Heart left ventricle (tissue), 16 donors: Measurements from ENCODE around the gene ADGRL3. TPM values are rescaled to one million over a fixed set of nuclear protein-coding genes. Genes with fewer than 3 reads are reported as not detected.

Source experiments
- ATAC-seq, 4 donors: fragments of 200-7000 bp; cut with Tn5 transposase; one replicate each; pipeline ENCODE4 v1.9.1; 2020 to 2022; ENCODE audit warnings: moderate library complexity in 4 of 4, mild to moderate bottlenecking in 3 of 4, moderate number of reproducible peaks in 1 of 4
- DNase-seq, 5 donors: peaks; one replicate each; pipeline ENCODE4 v3.0.0-alpha.2; 2020
- H3K27ac ChIP-seq, 12 donors: fragments of 200-600 bp; sonication (generic) in 4 of 12; one replicate each; pipeline versions ENCODE4 v1.5.0 to v1.8.0; 2016 to 2022; ENCODE audit warnings: mild to moderate bottlenecking in 2 of 12
- H3K27me3 ChIP-seq, 9 donors: fragments of 200-600 bp; sonication (generic) in 2 of 9; one replicate each; pipeline versions ENCODE4 v1.5.1 to v1.8.0; 2016 to 2022; ENCODE audit warnings: mild to moderate bottlenecking in 3 of 9
- H3K36me3 ChIP-seq, 9 donors: fragments of 200-600 bp; sonication (generic) in 2 of 9; one replicate each; pipeline versions ENCODE4 v1.5.0 to v1.8.0; 2018 to 2022; ENCODE audit warnings: mild to moderate bottlenecking in 2 of 9
- H3K4me1 ChIP-seq, 12 donors: fragments of 200-600 bp; sonication (generic) in 4 of 12; one replicate each; pipeline versions ENCODE4 v1.5.0 to v1.8.0; 2016 to 2022; ENCODE audit warnings: mild to moderate bottlenecking in 3 of 12
- H3K4me3 ChIP-seq, 12 donors: fragments of 200-600 bp; sonication (generic) in 4 of 12; one replicate each; pipeline versions ENCODE4 v1.5.0 to v1.8.0; 2017 to 2022; ENCODE audit warnings: mild to moderate bottlenecking in 9 of 12, moderate library complexity in 4 of 12
- H3K9me3 ChIP-seq, 12 donors: fragments of 200-600 bp; sonication (generic) in 4 of 12; one replicate each; pipeline versions ENCODE4 v1.5.0 to v1.8.0; 2016 to 2022; ENCODE audit warnings: mild to moderate bottlenecking in 1 of 12
- POLR2A ChIP-seq, 2 donors: fragments of 450-650 bp; IDR thresholded peaks; one replicate each; pipeline ENCODE4 v1.6.1; 2017; ENCODE audit warnings: antibody characterized with exemption in 2 of 2, mild to moderate bottlenecking in 2 of 2, moderate library complexity in 2 of 2
- WGBS, 4 donors: extraction: QIAGEN DNeasy Blood & Tissue Kit in 2 of 4; methylation state at CpG; one replicate each; pipeline versions ENCODE4 v1.1.5 to v1.1.7; 2013 to 2018; 5-methylcytosine and 5-hydroxymethylcytosine counted together
- intact Hi-C, 10 donors: fragments of 100-400 bp; cut with DNase I; formaldehyde crosslinking; loops; one replicate each; pipeline versions ENCODE4 v1.11.1 to v1.14.2; 2022
- polyA plus RNA-seq, 2 donors: library from polyadenylated mRNA; stranded (reverse); fragments of 200-250 nt; gene quantifications; one replicate each; pipeline ENCODE4 v1.2.3, GENCODE V29; 2013
- total RNA-seq, 9 donors: library from RNA; depleted of rRNA in 2 of 9; stranded (reverse); fragments of >200 nt in 2 of 9; fragmentation: NEBNext Ultra II Directional in 3 of 9; extraction: Animal tissue kit (Norgen Biotek cat#: 25700) in 3 of 9; gene quantifications; one replicate each; pipeline versions ENCODE4 v1.1.0 to v1.2.4, GENCODE V29; 2016 to 2023
- TF ChIP-seq, protein P1 (sequence below), 12 donors: fragments of 200-600 bp; sonication (generic) in 4 of 12; IDR thresholded peaks; one replicate each; pipeline versions ENCODE4 v1.5.0 to v1.8.0; 2018 to 2022; ENCODE audit warnings: antibody characterized with exemption in 12 of 12, mild to moderate bottlenecking in 5 of 12
- donor health status: ischemic (EF 13 %, LVEDD 7.1; RV severe dilation, severe dysfunction).
- donor health status: healthy with polysubstance abuse.
- donor health status: DM: no; HTN: yes; CAD: no.
- donor health status: DM: no; HTN: no; CAD: no.
- donor health status: ischemic (EF 25% LVEDD 6.9; RV normal size, moderate dysfunction).
- donor health status: ischemic (EF 25% LVEDD 5.7; RV mildly dilated, moderate dysfunction).
- donor health status: healthy.
- donor health status: DM: yes; HTN: yes; CAD: no.
- donor health status: ischemic (EF 35%, LVEDD 5.7; RV mildly dilated, moderate dysfunction).
- donor health status: nonischemic (EF 11% LVEDD 7.7; RV severe dilation, severe dysfunction).
- donor health status: DM: yes; HTN: yes; CAD: no.
- donor health status: PGD.
- donor health status: ischemic (EF 29% LVEDD 5.4; RV normal size, mild dysfunction).
- donor health status: nonischemic (EF 23%, LVEDD 6.1; RV moderate dilation, normal function).

ADGRL3 gene
- total and polyA plus RNA-seq, 11 donors: 0.84 to 24.4 (median 7.6) TPM

DNA sequence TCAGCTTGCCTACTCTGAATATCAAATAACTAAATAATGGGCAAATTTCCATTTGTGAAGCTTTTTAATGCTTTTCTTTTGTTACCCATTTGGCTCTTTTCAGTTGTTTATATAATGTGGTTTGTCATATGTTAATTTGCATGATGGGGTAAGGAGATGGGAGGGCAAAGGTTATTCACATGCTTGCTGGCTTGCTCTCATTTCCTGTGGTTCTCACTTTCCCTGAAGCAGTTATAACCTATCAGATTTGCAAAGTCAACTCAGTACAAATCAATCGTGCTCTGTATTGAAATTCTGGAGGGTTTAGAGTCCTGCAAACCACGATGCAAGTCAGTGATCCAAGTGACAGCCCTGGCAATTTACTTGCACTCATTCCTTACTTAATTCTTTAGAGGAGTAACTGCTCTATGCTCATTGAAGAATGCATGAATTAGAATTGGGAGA, 711.2 kb downstream of the ADGRL3 start:
- no peaks in the 10 kb centered on the region for H3K9me3 ChIP-seq
- intact Hi-C loops: no loop called here
- DNase-seq (no peak), ATAC-seq (no peak)
- 39 to 54% (median 44%) methylated on average over 2 of the region's 2 CpGs for WGBS, 4 donors
- no peaks in the 10 kb centered on the region for H3K4me1 ChIP-seq
- no peaks in the 10 kb centered on the region for H3K27me3 ChIP-seq
- H3K4me3 ChIP-seq: no peak overlapping the region
- TF ChIP-seq POLR2A (IDR thresholded peaks at IDR 0.05): no peak
- TF ChIP-seq, protein P1, sequence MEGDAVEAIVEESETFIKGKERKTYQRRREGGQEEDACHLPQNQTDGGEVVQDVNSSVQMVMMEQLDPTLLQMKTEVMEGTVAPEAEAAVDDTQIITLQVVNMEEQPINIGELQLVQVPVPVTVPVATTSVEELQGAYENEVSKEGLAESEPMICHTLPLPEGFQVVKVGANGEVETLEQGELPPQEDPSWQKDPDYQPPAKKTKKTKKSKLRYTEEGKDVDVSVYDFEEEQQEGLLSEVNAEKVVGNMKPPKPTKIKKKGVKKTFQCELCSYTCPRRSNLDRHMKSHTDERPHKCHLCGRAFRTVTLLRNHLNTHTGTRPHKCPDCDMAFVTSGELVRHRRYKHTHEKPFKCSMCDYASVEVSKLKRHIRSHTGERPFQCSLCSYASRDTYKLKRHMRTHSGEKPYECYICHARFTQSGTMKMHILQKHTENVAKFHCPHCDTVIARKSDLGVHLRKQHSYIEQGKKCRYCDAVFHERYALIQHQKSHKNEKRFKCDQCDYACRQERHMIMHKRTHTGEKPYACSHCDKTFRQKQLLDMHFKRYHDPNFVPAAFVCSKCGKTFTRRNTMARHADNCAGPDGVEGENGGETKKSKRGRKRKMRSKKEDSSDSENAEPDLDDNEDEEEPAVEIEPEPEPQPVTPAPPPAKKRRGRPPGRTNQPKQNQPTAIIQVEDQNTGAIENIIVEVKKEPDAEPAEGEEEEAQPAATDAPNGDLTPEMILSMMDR (IDR thresholded peaks at IDR 0.05): no peak
- no peaks in the 10 kb centered on the region for H3K36me3 ChIP-seq
- H3K27ac ChIP-seq: no peak overlapping the region

DNA sequence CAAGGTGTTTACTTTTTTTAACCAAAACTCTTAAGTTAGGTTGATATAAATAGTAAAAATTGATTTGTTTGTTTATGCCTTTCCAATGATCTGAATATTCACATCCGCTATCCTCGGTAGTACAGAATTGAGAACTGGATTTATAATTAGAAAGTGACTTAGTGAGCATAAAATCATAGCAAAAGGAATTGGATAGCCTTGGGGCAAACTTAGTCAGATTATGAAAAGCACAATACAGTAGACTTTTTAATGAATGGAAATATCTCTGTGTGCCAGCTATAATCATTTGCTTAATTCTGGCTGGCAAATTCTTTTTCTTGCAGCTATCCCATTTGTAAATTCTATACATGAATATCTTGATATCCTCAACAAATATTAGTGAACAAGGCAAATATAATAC, 713.5 kb downstream of the ADGRL3 start:
- Histone ChIP-seq H3K9me3 (no peaks in the 10 kb centered on the region), H3K27ac (no peak overlapping the region), H3K4me1 (no peaks in the 10 kb centered on the region), H3K36me3 (no peaks in the 10 kb centered on the region), H3K4me3 (no peak overlapping the region), H3K27me3 (no peaks in the 10 kb centered on the region)
- WGBS, 4 donors: 82 to 93% (median 88%) methylated on average over 2 of the region's 2 CpGs
- DNase-seq (no peak), ATAC-seq (no peak)
- intact Hi-C loops: no loop called here
- no peak for TF ChIP-seq POLR2A (IDR thresholded peaks at IDR 0.05)
- TF ChIP-seq, protein P1 (IDR thresholded peaks at IDR 0.05): no peak

DNA sequence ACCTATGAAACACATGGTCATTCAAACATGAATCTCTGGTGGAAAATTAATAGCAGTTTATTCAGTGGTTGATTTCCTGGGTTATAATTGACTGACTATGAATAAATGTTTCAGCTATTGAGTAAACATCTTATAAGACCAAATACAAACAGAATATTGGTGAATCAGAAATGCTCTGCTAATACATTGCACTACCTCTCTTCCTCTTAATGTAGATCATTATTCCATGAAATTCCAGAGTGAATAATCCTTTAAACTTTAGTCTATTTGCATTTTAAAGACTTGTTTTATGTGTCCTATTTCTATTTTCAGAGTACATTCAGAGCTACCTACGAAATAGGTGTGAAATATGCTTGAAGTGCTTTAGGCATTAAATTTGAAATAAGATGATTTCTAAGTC, 715.4 kb downstream of the ADGRL3 start:
- TF ChIP-seq POLR2A (IDR thresholded peaks at IDR 0.05): no peak
- TF ChIP-seq, protein P1 (IDR thresholded peaks at IDR 0.05): no peak
- DNase-seq (no peak), ATAC-seq (no peak)
- H3K4me1 ChIP-seq: no peaks in the 10 kb centered on the region
- H3K27me3 ChIP-seq: no peaks in the 10 kb centered on the region
- H3K27ac ChIP-seq: no peak overlapping the region
- H3K4me3 ChIP-seq: no peak overlapping the region
- no peaks in the 10 kb centered on the region for H3K9me3 ChIP-seq
- intact Hi-C loops: no loop called here
- H3K36me3 ChIP-seq: no peaks in the 10 kb centered on the region
- 77 to 90% (median 80%) methylated on average over 1 of the region's 1 CpG for WGBS, 4 donors

DNA sequence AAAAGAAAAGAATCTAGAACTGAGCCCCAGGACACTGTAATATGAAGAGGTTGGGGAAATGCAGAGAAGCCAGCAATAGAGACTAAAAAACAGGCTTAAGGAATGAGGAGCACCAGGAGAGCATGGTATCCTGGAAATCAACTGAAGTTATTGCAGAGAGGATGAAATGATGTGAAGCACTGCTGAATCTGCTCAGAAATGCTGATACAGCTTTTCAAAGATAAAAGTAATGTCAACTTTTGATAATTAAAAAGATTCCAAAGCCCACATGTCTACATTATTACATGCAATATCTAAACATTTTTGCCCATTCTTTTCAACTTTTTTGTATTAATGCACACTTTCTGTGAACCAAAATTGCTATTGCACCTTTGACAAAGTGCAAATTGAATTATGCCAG, 718.4 kb downstream of the ADGRL3 start:
- H3K27me3 ChIP-seq: no peaks in the 10 kb centered on the region
- H3K4me3 ChIP-seq: no peak overlapping the region
- no peaks in the 10 kb centered on the region for H3K9me3 ChIP-seq
- no peak for DNase-seq
- intact Hi-C loops: no loop called here
- no peak for ATAC-seq
- TF ChIP-seq POLR2A (IDR thresholded peaks at IDR 0.05): no peak
- TF ChIP-seq, protein P1 (IDR thresholded peaks at IDR 0.05): no peak
- H3K36me3 ChIP-seq: no peaks in the 10 kb centered on the region
- no peak overlapping the region for H3K27ac ChIP-seq
- no peaks in the 10 kb centered on the region for H3K4me1 ChIP-seq
